ENCODE results near the gene ELFN1.

The ELFN1 gene

DNA sequence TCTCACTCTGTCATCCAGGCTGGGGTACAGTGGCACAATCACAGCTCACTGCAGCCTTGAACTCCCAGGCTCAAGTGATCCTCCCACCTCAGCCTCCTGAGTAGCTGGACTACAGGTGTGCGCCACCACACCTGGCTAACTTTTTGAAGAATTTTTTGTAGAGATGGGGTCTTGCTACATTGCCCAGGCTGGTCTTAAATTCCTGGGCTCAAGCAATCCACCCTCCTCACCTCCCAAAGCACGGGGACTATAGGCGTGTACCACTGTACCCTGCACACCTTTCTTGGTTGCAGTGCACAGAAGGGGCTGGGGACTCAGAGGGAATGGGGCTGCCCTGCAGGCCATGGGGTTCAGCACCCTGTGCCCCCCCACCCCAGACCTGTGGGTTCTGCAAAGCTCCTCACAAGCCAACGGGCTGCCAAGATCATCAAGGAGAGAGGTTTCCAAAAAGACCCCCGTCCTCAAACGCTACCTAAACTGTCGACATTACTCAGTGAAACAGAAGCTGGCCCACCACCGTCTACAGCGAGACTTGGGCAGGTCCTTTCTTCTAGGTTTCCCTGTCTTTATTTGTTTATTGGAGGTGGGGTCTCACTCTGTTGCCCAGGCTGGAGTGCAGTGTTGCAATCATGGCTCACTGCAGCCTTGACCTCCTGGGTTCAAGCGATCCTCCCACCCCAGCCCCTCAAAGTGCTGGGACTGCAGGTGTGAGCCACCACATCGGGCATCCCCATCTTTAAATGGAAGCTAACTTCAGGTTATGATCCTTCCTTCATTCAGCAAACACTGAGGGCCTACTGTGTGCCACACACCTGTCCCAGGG is 26.6 kb upstream of the ELFN1 start:
- DNase-seq: no peak

DNA sequence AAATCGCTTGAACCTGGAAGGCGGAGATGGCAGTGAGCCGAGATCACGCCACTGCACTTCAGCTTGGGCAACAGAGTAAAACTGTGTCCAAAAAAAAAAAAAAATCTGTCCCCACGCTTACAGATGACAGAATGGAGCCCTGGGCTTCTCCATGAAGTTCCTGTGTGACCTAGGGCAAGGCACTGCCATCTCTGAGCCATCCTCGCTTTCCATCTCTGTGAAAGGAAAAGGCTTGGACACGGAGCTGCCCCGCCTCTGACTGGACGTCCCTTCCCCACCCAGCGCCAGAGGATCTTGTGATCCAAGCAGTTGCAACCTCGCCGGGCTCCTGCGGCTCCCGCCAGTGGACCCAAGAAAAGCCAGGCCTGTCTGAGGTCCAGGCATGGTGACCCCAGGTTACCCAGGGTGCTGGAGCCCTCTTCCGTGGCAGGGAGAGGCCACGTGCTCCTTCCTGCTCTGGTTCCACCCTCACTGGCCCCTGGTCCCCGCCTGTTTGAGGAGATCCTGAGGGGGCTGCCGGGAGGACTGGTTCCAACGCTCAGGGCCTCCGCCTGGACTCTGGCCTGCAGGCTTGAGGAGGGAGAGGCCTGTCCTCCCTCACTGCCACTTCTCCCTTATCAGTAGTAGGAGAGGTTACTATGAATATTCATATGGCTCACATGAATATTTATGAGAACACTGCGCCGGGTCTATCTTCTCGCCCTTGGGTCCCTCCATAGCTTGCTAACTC is 25.6 kb upstream of the ELFN1 start:
- DNase-seq: no peak

DNA sequence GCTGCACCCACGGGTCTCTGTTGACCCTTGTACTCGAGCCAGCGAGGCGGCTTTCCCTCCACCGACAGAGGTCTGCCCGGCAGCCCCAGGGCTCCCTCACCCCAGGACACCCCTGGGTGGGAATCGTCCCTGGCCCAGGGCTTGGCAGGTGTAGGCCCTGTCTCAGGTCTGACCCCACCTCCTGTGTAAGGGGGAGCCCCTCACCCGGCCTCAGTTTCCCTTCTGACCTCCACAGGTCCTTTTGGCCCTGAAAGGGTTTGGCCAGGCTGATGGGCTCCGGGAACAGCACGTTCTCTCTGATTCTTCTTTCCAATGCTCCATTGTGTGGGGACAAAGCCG is 25.0 kb upstream of the ELFN1 start:
- no peak for DNase-seq

- DNase-seq: no peak
Observed at GRCh38 chr7:1645476-1645875, 24.6 kb upstream of the ELFN1 start.

DNA sequence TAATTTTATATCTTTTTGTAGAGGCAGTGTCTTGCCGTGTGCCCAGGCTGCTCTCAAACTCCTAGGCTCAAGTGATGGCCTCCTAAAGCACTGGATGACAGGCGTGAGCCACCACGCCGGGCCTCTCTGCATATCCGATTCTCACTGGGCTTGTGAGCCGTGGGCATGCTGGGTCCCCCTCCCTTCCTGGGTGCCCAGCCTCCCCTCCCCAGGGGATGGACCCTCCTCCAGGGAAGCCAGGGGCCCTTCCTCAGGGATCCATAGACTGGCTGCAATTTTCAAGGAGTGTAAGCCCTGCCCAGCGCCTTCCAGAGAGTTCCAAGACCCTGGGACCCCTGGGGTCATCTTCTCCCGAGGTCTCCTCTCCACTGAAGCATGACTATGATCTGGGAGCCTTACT is 23.7 kb upstream of the ELFN1 start:
- DNase-seq: no peak

DNA sequence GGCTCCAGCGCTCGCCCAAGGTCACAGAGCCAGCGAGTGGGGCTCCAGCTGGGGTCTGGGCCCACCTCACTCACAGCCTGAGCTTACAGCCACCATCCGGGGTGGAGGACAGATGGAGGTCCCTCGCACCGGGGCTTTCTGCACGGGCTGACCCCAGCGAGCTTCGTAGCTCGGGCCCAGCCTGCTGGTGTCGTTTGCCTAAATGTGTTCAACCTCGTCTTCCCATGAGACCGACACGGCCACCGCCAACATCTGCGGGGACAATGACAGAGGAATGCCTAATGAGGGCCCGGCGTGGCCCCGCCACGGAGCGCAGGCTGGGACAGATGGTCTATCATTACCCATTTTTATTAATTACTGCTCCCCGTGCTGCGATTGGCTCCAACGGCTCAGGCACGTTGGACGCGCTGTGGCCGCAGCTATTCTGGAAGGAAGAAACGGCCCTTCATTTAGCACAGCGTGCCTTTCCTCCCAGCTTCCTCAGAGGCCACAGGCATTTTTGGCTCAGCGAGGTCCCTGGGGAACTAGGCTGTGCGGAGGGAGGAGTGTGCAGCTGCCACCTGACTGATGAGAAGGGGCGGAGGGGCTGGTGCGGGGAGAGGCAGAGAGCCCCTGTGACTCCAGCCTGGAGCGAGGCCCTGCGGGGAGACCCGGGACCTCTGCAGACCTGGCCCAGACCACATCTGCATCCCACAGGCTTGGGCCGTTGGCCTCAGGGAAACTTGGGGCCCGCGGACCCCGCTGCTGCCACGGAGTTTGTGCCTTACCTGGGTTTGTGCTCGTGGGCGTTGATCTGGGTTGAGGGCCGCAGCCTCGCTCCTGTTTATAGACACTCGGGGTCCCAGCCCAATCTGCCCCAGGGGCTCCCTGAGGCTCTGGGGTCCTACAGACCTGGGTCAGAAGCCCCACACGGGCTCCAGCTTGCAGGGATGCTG is 22.9 kb upstream of the ELFN1 start:
- DNase-seq: no peak

- no peak for DNase-seq
Observed at GRCh38 chr7:1647961-1648672, 22.0 kb upstream of the ELFN1 start.

GRCh38 chr7:1649751-1650326 is 20.2 kb upstream of the ELFN1 start:
- no peak for DNase-seq

- no peak for DNase-seq
Observed at GRCh38 chr7:1650363-1651030, 19.6 kb upstream of the ELFN1 start.

GRCh38 chr7:1651031-1651446 is 19.0 kb upstream of the ELFN1 start:
- DNase-seq: no peak

DNA sequence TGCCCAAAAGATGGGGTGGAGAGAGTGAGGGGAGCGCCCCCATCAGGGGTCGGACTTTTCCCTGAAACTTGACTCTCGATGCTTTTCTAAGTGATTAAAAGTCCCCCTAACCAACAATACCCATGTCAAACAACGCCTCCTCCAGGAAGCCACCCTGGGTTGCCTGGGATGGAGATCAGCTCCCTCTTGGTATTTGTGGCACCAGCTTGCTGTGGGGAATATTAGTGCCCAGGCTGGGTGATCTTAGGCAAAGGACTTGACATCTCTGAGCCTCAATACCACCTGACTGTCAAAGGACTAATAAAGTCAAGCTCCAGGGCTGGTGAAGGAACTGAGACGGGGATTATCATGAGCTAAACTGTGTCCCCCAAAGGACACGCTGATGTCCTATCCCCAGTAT is 18.2 kb upstream of the ELFN1 start:
- DNase-seq: no peak

DNA sequence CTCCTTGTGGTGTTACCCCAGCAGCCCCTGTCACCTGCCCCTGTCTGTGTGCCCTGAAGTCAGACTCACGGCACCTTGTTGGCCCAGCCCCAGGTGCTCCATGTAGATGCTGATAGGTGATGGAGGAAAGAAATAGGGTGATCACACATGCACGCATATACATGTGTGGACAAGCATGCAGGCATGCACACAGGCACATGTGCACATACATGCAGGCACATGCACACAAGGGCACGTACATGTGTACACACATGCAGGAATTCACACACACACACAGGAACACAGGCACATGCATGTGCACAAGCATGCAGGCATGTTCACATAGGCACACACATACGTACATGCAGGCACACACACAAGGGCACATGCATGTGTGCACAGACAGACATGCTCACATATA is 16.6 kb upstream of the ELFN1 start:
- no peak for DNase-seq

GRCh38 chr7:1654111-1654510 is 16.0 kb upstream of the ELFN1 start:
- DNase-seq: no peak

GRCh38 chr7:1654738-1655475 is 15.2 kb upstream of the ELFN1 start:
- DNase-seq: no peak

- DNase-seq: no peak
Observed at GRCh38 chr7:1659696-1660095, 10.4 kb upstream of the ELFN1 start.

DNA sequence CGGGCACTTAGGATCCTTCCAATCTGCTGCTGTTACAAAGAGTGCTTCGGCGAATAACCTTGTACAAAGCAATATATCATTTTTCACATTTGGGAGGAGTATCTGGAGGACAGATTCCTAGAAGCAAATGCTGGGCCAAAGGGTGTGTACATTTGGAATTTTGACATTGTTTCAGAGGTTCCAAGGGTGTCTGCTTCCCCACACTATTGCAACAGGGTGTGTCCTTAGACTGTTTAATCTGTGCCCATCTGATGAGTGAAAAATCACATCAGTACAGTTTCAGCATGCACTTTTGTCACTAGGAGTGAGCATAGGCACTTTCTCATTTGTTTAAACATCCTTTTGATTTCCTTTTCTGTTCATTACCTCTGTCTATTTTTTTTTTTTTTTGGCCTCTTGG is 8.6 kb upstream of the ELFN1 start:
- no peak for DNase-seq

- no peak for DNase-seq
Observed at GRCh38 chr7:1662101-1662500, 8.0 kb upstream of the ELFN1 start.

GRCh38 chr7:1662767-1663166 is 7.3 kb upstream of the ELFN1 start:
- no peak for DNase-seq

GRCh38 chr7:1663223-1663622 is 6.9 kb upstream of the ELFN1 start:
- no peak for DNase-seq

DNA sequence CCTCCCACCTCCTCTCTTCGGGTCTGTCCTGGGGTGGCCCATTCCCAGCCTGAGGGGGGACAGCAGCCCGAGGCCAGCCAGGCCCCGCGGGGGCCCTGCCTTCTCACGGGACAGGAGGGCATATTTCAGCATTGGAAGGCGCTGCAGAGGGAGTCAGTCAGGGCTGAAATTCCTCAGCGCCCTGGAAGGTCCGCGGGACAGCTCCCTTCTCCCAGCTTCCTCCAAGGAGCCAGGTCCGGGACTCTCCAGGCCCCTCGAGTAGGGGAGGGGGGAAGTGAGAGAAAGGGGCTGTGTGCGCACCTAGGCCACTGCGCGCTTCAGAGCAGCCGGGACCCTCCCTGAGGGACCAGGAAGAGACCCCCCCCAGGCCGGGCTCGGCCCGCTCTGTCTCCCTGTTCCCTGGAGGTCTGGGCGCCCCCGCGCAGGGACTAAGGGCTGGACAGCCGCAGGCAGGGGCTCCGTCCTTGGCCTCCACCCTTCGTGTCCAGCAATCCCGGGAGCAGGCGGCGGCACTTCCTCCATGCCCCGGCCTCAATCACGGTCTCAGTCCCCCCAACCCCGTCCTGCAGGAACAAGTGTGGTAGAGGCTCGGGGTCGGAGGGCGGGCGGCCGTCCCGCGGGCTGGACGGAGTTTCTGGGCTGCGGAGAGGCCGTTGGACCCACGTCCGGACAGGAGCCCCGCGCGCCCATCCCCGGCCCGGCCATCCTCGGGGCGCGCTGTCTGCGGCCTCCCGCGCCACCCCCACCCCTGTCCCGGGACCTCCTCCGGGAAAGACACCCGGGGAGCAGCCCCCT is 6.0 kb upstream of the ELFN1 start:
- DNase-seq: no peak
